GM21528 (cell line): ENCODE data around the gene DMGDH.

Source experiments
- ATAC-seq: cut with Tn5 transposase; IDR thresholded peaks from one replicate; pipeline ENCODE4 v1.9.1; 2021; ENCODE audit warnings: mild to moderate bottlenecking, moderate library complexity; ENCODE audit not compliant: unreplicated experiment, low FRiP score

Gene DMGDH

DNA sequence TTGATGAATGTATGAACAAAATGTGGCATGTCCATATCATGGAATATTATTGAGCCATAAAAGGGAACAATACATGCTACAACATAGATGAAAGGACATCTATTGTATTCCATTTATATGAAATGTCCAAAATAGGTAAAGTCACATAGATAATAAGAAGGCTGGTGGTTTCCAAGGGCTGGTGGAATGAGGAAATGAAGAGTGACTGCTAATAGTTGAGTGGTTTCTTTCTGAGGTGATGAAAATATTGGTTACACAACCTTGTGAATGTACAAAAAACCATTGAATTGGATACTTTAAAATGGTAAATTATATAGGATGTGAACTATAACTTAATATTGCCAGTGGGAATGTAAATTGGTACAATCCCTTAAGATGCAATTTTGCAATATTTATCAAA lies 89.6 kb downstream of the DMGDH start:
- no peak for ATAC-seq

DNA sequence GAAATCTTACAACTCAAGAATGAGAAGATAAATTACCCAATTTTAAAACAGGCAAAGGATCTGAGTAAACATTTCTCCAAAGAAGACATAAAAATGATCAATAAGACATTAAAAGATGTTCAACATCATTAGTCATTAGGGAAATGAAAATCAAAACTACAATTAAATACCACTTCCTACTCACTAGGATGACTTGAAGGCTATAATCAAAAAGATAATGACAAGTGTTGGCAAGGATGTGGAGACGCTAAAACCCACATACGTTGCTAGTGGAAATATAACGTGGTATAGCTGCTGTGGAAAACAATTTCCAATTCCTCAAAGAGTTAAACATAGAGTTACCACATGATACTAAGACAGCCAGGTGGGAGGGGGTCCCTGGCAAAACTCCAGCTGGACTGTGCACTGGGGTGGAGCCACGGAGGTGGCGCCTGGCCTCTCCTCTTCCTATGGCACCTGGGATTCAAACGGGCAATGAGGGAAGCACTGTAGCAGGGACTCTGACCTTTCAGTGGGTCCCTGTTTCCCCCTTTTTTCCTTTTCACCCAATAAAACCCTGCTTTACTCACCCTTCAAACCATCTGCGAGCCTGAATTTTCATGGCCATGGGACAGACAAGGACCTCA lies 90.2 kb downstream of the DMGDH start:
- ATAC-seq = no peak

DNA sequence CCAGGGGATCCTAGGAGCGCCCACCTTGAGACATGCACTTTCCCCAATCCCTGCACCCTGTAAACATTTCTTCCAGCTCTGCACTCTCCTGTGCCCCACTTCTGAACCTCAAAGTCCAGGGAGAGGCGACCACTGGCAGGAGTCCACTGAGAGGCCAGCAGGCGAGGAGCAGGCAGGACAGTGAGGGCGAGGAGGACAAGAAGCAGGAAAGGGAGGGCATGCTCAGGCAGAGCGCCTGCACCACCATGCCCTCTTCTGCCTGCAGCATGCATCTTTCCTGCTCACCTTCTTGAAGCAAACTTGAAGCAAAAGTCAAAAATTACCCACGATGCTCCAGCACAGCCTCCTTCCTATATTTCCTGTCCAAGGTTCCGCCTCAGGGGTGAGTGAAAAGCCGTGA lies 94.4 kb downstream of the DMGDH start:
- no peak for ATAC-seq

DNA sequence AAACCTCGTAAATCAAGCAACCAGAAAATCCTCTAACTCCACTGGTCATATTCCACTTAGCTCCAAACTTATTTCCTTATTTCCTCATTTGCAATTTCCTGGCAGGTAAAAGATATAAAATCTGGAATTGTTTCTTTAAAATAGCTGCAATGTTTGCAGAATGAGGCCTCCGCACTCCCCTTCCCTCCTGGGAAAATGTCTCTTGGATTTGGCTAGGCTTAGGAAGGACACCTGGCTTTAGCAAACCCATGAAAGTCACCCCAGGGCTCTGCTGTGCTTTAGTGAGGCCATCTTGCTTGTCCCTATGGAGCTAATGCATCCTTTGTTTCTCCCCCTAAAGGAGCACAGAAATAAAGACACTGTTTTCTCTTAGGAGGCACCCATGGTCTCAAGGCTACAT lies 94.9 kb downstream of the DMGDH start:
- no peak for ATAC-seq

DNA sequence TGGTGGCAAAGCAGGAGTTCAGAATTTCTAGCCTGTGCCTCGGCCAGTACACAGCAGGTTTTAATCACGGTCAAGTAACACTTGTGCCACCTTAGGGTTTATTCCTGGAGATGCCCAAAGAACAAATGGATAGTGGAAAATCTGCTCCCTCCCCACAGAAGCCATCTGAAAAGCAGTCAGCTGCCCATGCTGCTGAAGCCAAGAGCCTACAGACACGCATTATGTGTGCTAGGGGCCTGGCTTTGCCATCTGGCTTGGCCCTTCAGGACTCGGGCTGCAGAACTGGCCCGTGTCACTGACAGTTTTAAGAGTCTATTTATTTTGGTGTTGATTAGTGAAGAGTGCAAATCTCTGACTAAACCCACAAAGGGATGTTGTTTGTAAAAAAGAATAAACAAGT lies 95.5 kb downstream of the DMGDH start:
- ATAC-seq = no peak

DNA sequence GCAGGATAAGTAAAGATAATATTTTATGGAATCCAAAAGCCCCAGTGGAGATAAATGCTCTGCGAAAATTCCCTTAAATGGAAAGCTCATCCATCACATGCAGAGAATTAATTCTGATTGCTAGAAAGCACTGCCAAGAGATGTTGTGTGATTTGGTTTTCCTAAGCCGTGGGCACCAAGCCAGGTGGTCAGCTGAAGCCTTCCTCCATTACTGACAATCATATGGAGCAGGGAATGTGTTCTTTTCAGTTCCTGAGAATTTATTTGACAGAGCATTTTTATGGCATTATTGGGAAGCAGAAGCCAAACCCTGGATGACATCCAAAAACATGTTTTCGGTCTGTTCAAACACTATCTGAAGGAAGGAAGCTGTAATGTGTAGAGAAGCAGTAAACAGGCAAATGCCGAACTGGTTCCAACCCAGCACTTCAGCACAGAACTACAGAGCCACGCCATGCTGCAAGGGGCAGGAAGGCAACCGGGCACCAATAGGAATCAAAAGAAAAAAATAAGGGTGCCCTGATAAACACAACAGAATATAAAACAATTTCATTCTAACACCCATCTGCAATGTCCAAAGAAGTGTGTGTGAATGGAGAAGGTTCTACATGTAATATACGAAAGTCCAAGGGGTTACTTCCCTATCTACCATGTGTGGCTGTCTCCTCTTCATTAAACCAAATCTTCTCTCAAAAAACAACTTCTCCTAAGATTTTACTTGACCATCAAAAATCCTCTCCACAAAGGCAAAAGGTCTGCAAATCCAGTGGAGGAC lies 96.6 kb downstream of the DMGDH start:
- ATAC-seq = no peak

DNA sequence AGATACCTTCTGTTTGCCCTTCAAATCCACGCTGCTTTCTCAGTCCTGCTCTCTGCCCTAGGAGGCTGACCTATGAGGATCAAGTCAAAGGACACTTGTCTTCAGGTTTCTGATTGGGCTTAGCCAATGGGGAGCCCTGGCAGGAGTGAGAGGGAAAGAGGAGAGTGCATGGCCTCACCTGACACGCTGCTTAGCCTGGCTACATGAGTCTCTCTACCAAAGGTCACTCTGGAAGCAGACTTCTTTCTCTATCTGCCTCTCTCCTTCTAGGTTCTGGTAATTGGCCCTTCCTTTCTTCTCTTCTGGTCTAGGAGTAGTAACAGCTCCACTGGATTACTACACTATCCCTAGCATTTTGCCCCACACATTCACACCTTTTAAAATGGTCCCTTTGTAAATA lies 97.5 kb downstream of the DMGDH start:
- no peak for ATAC-seq

DNA sequence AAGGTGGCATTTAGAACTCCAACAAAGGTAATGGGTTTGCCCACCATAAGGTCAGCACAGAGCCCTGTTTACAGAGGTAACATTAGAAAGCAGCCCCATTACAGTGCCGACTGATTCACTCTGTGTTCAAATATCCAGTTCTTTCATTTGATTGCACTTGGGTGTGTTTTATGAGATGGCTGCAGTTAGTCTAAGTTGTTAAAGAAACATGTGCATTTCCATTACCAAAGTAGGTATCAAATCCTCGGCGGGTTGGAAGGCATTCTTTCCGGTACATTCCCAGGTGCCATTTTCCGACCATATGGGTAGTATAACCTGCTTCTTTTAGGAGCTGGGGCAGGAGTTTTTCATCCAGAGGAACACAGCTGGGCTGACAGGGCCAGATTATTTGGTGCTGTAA lies 100.7 kb downstream of the DMGDH start:
- ATAC-seq = no peak

DNA sequence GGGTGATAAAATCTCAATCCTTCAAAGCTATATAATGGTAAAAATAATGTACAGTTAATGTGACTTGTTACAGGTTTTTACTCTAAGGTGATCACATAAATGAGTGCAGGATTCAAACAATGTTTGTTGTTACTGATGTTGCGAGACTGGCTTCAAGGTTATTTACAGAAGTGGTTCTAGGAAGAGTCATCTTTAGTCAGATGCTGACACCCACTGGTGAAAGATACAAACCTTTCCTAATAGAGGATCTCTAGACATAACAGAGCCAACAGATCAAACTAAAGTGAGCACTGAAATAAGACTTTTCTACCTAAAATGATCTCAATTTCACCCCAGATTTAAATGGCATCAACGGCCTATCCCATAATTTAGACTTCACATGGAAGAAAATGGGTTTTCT lies 104.6 kb downstream of the DMGDH start:
- no peak for ATAC-seq

DNA sequence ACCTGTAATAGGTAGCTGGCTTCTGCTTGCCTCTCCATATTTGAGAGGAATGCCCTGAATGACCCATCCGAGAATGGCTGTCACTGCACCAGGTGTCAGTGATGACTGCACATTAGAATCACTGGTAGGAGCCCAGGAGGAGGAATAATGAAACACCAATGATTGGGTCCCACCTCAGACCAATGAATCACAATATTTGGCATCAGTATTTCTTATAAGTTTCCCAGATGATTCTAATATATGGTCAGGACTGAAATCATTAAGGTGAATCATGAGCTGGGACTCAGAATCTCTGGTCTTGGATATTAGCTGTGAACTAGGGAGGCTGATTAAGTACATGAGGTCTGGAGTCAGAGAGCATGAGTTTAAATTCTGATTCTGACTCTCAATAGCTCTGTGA lies 107.7 kb downstream of the DMGDH start:
- no peak for ATAC-seq

DNA sequence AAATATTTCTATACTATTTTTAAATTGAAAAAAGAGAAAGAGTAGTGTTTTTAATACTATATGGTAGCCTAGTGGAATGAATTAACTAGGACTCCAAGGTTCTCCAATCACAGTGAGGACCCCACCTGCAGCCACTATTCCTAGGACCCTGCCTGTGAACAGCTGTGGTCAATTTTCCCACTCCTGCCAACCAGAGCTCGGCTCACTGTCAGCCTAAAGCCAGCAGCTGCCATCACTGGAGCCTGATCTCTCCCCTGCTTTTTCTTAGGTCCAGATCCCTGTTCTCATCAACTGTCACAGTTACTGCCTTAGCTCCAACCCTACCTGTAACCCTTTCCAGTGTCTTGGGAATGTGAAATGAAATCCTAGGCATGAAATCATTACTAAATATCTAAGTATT lies 109.7 kb downstream of the DMGDH start:
- no peak for ATAC-seq

DNA sequence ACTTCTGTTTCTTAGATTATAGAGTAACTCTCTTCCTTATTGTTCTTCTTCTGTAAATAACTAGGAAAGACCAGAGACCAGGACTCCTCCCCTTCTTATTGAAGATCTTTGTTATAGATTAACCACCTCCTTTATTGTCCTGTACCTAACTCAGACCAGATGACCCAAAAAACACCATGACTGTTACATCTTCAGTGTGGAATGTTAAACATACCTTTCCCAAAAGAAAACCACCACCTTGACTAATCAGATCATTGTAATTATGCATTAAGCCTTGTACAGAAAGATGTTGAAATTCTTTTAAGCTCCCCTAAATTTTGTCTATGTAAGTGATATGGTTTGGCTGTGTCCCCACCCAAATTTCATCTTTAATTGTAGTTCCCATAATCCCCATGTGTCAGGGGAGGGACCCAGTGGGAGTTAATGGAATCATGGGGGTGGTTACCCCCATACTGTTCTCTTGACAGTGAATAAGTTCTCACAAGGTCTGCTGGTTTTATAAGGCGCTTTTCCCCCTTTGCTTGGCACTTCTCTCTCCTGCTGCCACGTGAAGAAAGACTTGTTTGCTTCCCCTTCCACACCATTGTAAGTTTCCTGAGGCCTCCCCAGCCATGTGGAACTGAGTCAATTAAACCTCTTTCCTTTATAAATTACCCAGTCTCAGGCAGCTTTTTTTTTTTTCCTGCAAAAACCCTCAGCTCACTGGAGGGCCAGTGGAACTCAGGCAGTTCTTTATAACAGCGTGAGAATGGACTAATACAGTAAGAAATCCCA lies 110.6 kb downstream of the DMGDH start:
- no peak for ATAC-seq

DNA sequence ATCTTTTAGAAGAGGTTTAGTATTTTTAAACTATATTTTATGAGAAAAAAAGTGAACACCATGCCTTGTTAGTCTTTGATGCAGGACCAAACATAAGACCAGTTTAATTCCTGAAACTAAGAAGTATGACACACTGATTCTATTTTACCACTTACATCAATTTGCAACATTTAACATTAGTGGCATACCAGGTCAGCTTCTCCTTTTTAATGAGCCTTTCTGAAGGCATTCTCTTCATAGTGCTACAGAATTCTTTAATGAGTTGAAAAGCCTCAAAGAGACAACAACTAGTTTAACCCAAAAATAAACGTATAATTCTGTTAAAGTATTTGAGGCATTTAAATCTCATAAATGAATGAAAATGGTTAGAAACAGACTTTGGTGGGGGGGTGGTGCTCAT lies 112.6 kb downstream of the DMGDH start:
- ATAC-seq = no peak

DNA sequence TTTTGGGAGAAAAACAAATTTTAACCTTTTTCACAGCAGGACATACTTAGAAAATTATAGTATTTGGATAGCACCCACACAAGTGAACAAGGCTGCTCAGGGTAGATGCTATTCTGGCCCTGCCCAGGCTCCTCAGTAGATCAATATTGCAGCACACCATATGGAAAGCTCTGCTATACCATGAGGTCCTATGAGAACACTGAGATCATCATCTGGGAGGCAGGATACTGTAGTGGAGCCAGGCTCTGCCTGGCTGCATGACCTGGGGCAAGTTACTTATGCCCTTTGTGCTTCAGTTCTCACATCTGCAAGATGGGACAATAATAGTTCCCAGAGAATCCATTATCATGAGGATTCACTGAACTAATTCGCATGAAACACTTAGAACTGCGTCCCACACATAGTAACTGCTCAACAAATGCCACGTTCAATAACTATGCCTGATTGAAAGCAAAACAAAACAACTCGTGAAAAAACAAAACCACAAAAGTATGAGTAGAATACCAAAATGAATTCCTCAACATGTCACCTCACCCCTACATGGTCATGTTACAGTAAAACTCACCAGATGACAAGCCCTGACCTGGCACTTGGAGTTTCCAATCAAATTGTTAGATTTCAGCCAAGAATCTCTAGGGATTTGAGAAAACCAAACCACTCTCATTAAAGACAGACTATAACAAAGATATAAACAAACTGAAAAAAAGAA lies 116.2 kb downstream of the DMGDH start:
- no peak for ATAC-seq
